Endothelial cell of umbilical vein (primary cell): ENCODE data around the gene TET1. TPM values are rescaled to one million over a fixed set of nuclear protein-coding genes. Genes with fewer than 3 reads are reported as not detected.

Experiments used
- BruUV-seq: library from RNA; stranded (reverse); fragments of 400-500 nt; replicated peaks from 2 replicates; lab custom pipeline; 2021; lab: Mats Ljungman, UMichigan
- CTCF ChIA-PET: fragments of 300-600, 350-600 bp; sonication (Branson Sonifier 250); formaldehyde crosslinking; loops from one replicate; lab custom pipeline; 2021; ENCODE audit warnings: antibody characterized with exemption, inconsistent platforms; lab: Charles Lee
- POLR2A ChIA-PET: fragments of 300-600, 350-600 bp; sonication (Branson Sonifier 250); formaldehyde crosslinking; loops from one replicate; lab custom pipeline; 2021; ENCODE audit warnings: antibody characterized with exemption, inconsistent platforms; lab: Charles Lee
- DNase-seq: peaks from one replicate; pipeline ENCODE4 v3.0.0-alpha.2; 2011; ENCODE audit warnings: low read depth, low spot score
- FAIRE-seq: peaks from 2 replicates; lab custom pipeline; 2011; peaks lifted over from hg19 to GRCh38; lab: Jason Lieb, UNC
- H2AFZ ChIP-seq: 2 replicates; pipeline ENCODE4 v1.6.0; 2012; ENCODE audit warnings: low read depth, low read length, control low read depth, inconsistent platforms
- H3K27ac ChIP-seq: 2 replicates; pipeline ENCODE4 v1.5.1; 2011; ENCODE audit warnings: low read depth, mild to moderate bottlenecking, control low read depth, low read length, moderate library complexity; ENCODE audit not compliant: insufficient read depth
- H3K27me3 ChIP-seq, 2 experiments: 2 replicates each; pipeline versions ENCODE4 v1.6.0 to v1.6.1; 2011; ENCODE audit warnings: low read length in 2 of 2, mixed read lengths in 1 of 2; ENCODE audit not compliant: control insufficient read depth in 2 of 2, insufficient read depth in 2 of 2
- H3K36me3 ChIP-seq, 2 experiments: 2 replicates in 1 of 2; 3 replicates in 1 of 2; pipeline ENCODE4 v1.5.1; 2011; ENCODE audit warnings: low read length in 2 of 2, mild to moderate bottlenecking in 1 of 2, moderate library complexity in 1 of 2; ENCODE audit not compliant: control insufficient read depth in 2 of 2, insufficient read depth in 2 of 2; ENCODE audit errors: extremely low read depth in 1 of 2
- H3K4me1 ChIP-seq: 3 replicates; pipeline ENCODE4 v1.5.1; 2011; ENCODE audit warnings: mild to moderate bottlenecking, low read length; ENCODE audit not compliant: control insufficient read depth, insufficient read depth; ENCODE audit errors: extremely low read depth
- H3K4me2 ChIP-seq: 2 replicates; pipeline ENCODE4 v1.6.1; 2011; ENCODE audit warnings: low read length, control low read depth, mixed read lengths; ENCODE audit not compliant: insufficient read depth
- H3K4me3 ChIP-seq, 3 experiments: fragments of 200-600 bp in 1 of 3; sonication (generic), shearing (Covaris generic) in 1 of 3; replicated peaks in 1 of 3; 2 replicates each; pipeline ENCODE4 v1.5.1; 2011 to 2016; ENCODE audit warnings: control low read depth in 3 of 3, low read length in 3 of 3, mild to moderate bottlenecking in 2 of 3, inconsistent platforms in 1 of 3, low read depth in 1 of 3, moderate library complexity in 1 of 3; ENCODE audit not compliant: insufficient read depth in 1 of 3
- H3K79me2 ChIP-seq: 2 replicates; pipeline ENCODE4 v1.6.0; 2012; ENCODE audit warnings: low read length, inconsistent platforms; ENCODE audit not compliant: control insufficient read depth, insufficient read depth
- H3K9ac ChIP-seq: replicated peaks from 2 replicates; pipeline ENCODE3; 2011; ENCODE audit warnings: low read length, control low read depth; ENCODE audit not compliant: insufficient read depth; ENCODE audit errors: extremely low read depth
- H3K9me1 ChIP-seq: replicated peaks from 3 replicates; pipeline ENCODE4 v1.6.0; 2011; ENCODE audit warnings: mild to moderate bottlenecking, low read length; ENCODE audit not compliant: control insufficient read depth, insufficient read depth; ENCODE audit errors: extremely low read depth
- H3K9me3 ChIP-seq: replicated peaks from 2 replicates; pipeline ENCODE4 v1.5.1; 2012; ENCODE audit warnings: low read length, inconsistent platforms; ENCODE audit not compliant: control insufficient read depth, insufficient read depth
- H4K20me1 ChIP-seq: replicated peaks from 2 replicates; pipeline ENCODE3; 2011; ENCODE audit warnings: mild to moderate bottlenecking, low read length; ENCODE audit not compliant: control insufficient read depth, insufficient read depth; ENCODE audit errors: extremely low read depth
- EZH2 ChIP-seq: IDR thresholded peaks from 2 replicates; pipeline ENCODE4 v1.6.1; 2012; ENCODE audit warnings: borderline replicate concordance, low read depth, mild to moderate bottlenecking, moderate library complexity, low read length, inconsistent platforms; ENCODE audit not compliant: severe bottlenecking
- FOS ChIP-seq: IDR thresholded peaks from 2 replicates; pipeline ENCODE4 v1.6.1; 2011; ENCODE audit warnings: mild to moderate bottlenecking, low read length, moderate library complexity, borderline replicate concordance; ENCODE audit not compliant: insufficient read depth
- GATA2 ChIP-seq: IDR thresholded peaks from 2 replicates; pipeline ENCODE4 v1.7.0; 2011; ENCODE audit warnings: low read depth, mild to moderate bottlenecking, moderate library complexity, mixed read lengths, low read length; ENCODE audit not compliant: insufficient read length, insufficient read depth
- JUN ChIP-seq: IDR thresholded peaks from 2 replicates; pipeline ENCODE4 v1.6.1; 2011; ENCODE audit warnings: borderline replicate concordance, low read depth; ENCODE audit not compliant: insufficient read length, insufficient read depth
- MAX ChIP-seq: IDR thresholded peaks from 2 replicates; pipeline ENCODE4 v1.6.1; 2011; ENCODE audit not compliant: insufficient read depth, insufficient read length
- MYC ChIP-seq: IDR thresholded peaks from one replicate; pipeline ENCODE4 v1.6.1; 2011; ENCODE audit warnings: mild to moderate bottlenecking, low read depth, low read length
- POLR2A ChIP-seq: IDR thresholded peaks from 2 replicates; pipeline ENCODE4 v1.6.1; 2012; ENCODE audit warnings: low read depth, mild to moderate bottlenecking, control low read depth, low read length
- POLR2AphosphoS5 ChIP-seq: IDR thresholded peaks from 2 replicates; pipeline ENCODE4 v1.6.1; 2012; ENCODE audit warnings: low read depth, mild to moderate bottlenecking, control low read depth, low read length, moderate library complexity; ENCODE audit not compliant: insufficient read depth
- dilution Hi-C: fragments of 300-500 bp; cut with MboI; formaldehyde crosslinking; loops from one replicate; pipeline ENCODE4 v1.15.0; 2019; ENCODE audit warnings: low sequenced_read_pairs; ENCODE audit not compliant: extremely low pct_ligation_motif_present
- intact Hi-C: fragments of 100-400 bp; cut with micrococcal nuclease; formaldehyde crosslinking; loops from one replicate; pipeline ENCODE4 v1.10.0; 2022
- polyA plus RNA-seq, 4 experiments: library from polyadenylated mRNA; depleted of rRNA in 3 of 4; stranded (reverse) in 3 of 4; unstranded in 1 of 4; fragments of >200 nt; gene quantifications; 2 replicates each; pipeline versions ENCODE4 v1.2.1 to v1.2.3, GENCODE V29; 2011 to 2012; ENCODE audit warnings: missing spikeins in 1 of 4
- total RNA-seq: library from RNA; stranded (reverse); gene quantifications from 2 replicates; pipeline ENCODE4 v1.2.3, GENCODE V29; 2021
- TF ChIP-seq, protein P1 (sequence below), 2 donors: IDR thresholded peaks; 1 replicate in 1 of 2; 2 replicates in 1 of 2; pipeline ENCODE4 v1.5.1; 2011; ENCODE audit warnings: low read length in 2 of 2, mild to moderate bottlenecking in 2 of 2, moderate library complexity in 2 of 2, control low read depth in 1 of 2, inconsistent platforms in 1 of 2, low read depth in 1 of 2; ENCODE audit not compliant: insufficient read depth in 1 of 2; ENCODE audit errors: extremely low read depth in 1 of 2

Gene TET1
- total and polyA plus RNA-seq, 2 donors (not counting 3 experiments of a cell fraction or from before 2014, with no cell fraction given) = 0.23 to 1.5 TPM

- H3K9me3 ChIP-seq = no peaks in the 10 kb centered on the region
- TF ChIP-seq, protein P1, sequence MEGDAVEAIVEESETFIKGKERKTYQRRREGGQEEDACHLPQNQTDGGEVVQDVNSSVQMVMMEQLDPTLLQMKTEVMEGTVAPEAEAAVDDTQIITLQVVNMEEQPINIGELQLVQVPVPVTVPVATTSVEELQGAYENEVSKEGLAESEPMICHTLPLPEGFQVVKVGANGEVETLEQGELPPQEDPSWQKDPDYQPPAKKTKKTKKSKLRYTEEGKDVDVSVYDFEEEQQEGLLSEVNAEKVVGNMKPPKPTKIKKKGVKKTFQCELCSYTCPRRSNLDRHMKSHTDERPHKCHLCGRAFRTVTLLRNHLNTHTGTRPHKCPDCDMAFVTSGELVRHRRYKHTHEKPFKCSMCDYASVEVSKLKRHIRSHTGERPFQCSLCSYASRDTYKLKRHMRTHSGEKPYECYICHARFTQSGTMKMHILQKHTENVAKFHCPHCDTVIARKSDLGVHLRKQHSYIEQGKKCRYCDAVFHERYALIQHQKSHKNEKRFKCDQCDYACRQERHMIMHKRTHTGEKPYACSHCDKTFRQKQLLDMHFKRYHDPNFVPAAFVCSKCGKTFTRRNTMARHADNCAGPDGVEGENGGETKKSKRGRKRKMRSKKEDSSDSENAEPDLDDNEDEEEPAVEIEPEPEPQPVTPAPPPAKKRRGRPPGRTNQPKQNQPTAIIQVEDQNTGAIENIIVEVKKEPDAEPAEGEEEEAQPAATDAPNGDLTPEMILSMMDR (IDR thresholded peaks at IDR 0.05; ENCODE audit: extremely low read depth in 1 of 2, insufficient read depth in 1 of 2, low read depth in 1 of 2, low read length in 2 of 2) = no peak
- no peak for TF ChIP-seq MAX
- no peak for TF ChIP-seq POLR2AphosphoS5
- TF ChIP-seq EZH2 = no peak
- no peak for TF ChIP-seq JUN
- no peak for TF ChIP-seq POLR2A
- no peak for TF ChIP-seq FOS
- no peak for TF ChIP-seq GATA2
- TF ChIP-seq MYC = no peak
- dilution Hi-C loops (no loop called here), intact Hi-C loops (no loop called here)
- H3K36me3 ChIP-seq = no peaks in the 10 kb centered on the region
- POLR2A ChIA-PET = no interaction called here
- peaks cover 0 to 1% of the 10 kb centered on the region in 2 experiments for H3K27me3 ChIP-seq
- H2AFZ ChIP-seq = no peak overlapping the region
- no peaks in the 10 kb centered on the region for H3K4me1 ChIP-seq
- no peaks in the 10 kb centered on the region for H3K79me2 ChIP-seq
- no peak for DNase-seq
- H4K20me1 ChIP-seq = no peaks in the 10 kb centered on the region
- no peak for FAIRE-seq
- H3K9ac ChIP-seq = no peak overlapping the region
- no peak overlapping the region for H3K4me2 ChIP-seq
- CTCF ChIA-PET = no interaction called here
- H3K9me1 ChIP-seq = no peaks in the 10 kb centered on the region
- H3K27ac ChIP-seq = no peak overlapping the region
- no peak overlapping the region for H3K4me3 ChIP-seq
- BruUV-seq = no TSS peak
Observed at GRCh38 chr10:68586606-68587305, 26.6 kb downstream of the TET1 start.
